Cardiac muscle cell (in vitro differentiated cells and primary cell): ENCODE results near the gene SMPX. TPM values are rescaled to one million over a fixed set of nuclear protein-coding genes. Genes with fewer than 3 reads are reported as not detected.

Source experiments
- DNase-seq, 2 donors: peaks; one replicate each; pipeline versions ENCODE4 v3.0.0 to v3.0.0-alpha.2; 2010 to 2017; ENCODE audit warnings: low read depth in 1 of 2, low spot score in 1 of 2
- H3K27ac ChIP-seq: fragments of 200-600 bp; sonication (generic); 2 replicates; pipeline ENCODE4 v1.5.1; 2016
- H3K27me3 ChIP-seq: fragments of 200-600 bp; sonication (generic); 2 replicates; pipeline ENCODE4 v1.6.0; 2016; ENCODE audit warnings: control low read depth
- H3K36me3 ChIP-seq: fragments of 200-600 bp; sonication (generic); 2 replicates; pipeline ENCODE4 v1.5.1; 2016; ENCODE audit warnings: control low read depth
- H3K4me1 ChIP-seq: fragments of 200-600 bp; sonication (generic); 2 replicates; pipeline ENCODE4 v1.8.1; 2017; ENCODE audit warnings: low read depth, mild to moderate bottlenecking, mixed run types
- H3K4me3 ChIP-seq: fragments of 200-600 bp; sonication (generic); 2 replicates; pipeline ENCODE4 v1.5.1; 2016; ENCODE audit warnings: mild to moderate bottlenecking
- H3K9me3 ChIP-seq: fragments of 200-600 bp; sonication (generic); 2 replicates; pipeline ENCODE4 v1.5.1; 2017; ENCODE audit warnings: low read depth, mild to moderate bottlenecking, control low read depth
- polyA plus RNA-seq: library from polyadenylated mRNA; unstranded; fragments of >200 nt; fragmentation: Nextera tagmentation; extraction: Ambion mirVana; gene quantifications from 2 replicates; pipeline ENCODE4 v1.2.1, GENCODE V29; 2016
- total RNA-seq: library from RNA; depleted of rRNA; stranded (reverse); fragments of >200 nt; gene quantifications from 2 replicates; pipeline ENCODE4 v1.2.3, GENCODE V29; 2016
- TF ChIP-seq, protein P1 (sequence below): IDR thresholded peaks from 2 replicates; pipeline ENCODE4 v1.5.1; 2012; ENCODE audit warnings: low read depth, mild to moderate bottlenecking, low read length

Gene SMPX
- total and polyA plus RNA-seq, 2 experiments from 2014 or later = 402 to 1,072 TPM

DNA sequence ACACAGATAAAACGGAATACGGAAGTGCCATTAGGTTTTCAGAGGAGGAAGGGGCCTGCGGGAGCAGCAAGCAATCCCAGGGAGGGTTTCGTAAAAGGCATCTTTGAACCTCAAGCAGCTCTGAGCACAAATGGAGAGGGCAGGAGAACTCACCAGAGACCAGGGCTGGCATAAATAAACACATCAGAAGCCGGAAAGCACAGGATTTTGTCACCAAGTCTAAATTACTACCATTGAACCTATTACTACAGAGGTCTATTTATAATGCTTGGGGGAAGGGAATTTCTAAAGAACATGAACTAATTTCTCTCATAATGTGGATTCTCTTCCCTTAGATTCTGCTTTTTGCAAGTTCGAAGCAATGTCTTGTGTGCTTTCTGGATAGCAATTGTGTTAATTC, 41.9 kb upstream of the SMPX start:
- no peak overlapping the region for H3K27ac ChIP-seq
- TF ChIP-seq, protein P1, sequence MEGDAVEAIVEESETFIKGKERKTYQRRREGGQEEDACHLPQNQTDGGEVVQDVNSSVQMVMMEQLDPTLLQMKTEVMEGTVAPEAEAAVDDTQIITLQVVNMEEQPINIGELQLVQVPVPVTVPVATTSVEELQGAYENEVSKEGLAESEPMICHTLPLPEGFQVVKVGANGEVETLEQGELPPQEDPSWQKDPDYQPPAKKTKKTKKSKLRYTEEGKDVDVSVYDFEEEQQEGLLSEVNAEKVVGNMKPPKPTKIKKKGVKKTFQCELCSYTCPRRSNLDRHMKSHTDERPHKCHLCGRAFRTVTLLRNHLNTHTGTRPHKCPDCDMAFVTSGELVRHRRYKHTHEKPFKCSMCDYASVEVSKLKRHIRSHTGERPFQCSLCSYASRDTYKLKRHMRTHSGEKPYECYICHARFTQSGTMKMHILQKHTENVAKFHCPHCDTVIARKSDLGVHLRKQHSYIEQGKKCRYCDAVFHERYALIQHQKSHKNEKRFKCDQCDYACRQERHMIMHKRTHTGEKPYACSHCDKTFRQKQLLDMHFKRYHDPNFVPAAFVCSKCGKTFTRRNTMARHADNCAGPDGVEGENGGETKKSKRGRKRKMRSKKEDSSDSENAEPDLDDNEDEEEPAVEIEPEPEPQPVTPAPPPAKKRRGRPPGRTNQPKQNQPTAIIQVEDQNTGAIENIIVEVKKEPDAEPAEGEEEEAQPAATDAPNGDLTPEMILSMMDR = no peak
- no peaks in the 10 kb centered on the region for H3K9me3 ChIP-seq
- H3K4me1 ChIP-seq = peaks cover 20% of the 10 kb centered on the region
- no peaks in the 10 kb centered on the region for H3K27me3 ChIP-seq
- H3K36me3 ChIP-seq = no peaks in the 10 kb centered on the region
- H3K4me3 ChIP-seq = no peak overlapping the region
- no peak for DNase-seq

DNA sequence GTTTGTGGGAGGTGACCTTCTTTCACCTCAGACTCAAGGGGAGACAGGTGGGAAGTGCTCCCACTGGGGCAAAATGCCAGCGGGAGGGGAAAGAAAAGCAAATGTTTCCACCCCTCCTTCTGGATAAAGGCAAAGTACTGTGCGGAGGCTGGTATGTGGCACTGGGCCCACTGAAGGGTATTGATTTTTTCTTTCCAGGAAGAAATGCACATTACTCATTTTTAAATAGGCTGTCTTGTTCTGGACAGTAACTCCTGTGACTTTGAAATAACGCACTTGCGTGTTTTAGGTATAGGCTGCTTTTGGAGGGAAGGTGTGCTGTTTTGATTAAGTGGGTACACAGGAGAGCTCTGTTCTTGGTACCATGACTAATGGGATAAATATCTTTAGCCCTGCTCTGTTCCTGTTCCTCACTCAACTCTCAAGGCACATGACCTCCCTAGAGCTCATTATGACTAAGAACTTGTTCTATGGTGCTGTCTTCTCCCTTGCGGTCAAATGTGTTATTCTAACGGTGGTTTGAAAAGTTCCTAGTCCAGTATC, 40.8 kb upstream of the SMPX start:
- Histone ChIP-seq H3K27ac (no peak overlapping the region), H3K9me3 (no peaks in the 10 kb centered on the region), H3K4me3 (no peak overlapping the region), H3K4me1 (peaks cover 20% of the 10 kb centered on the region), H3K27me3 (no peaks in the 10 kb centered on the region), H3K36me3 (no peaks in the 10 kb centered on the region)
- peak in 1 of 2 donors; percentile 9 for DNase-seq
- TF ChIP-seq, protein P1 = no peak

DNA sequence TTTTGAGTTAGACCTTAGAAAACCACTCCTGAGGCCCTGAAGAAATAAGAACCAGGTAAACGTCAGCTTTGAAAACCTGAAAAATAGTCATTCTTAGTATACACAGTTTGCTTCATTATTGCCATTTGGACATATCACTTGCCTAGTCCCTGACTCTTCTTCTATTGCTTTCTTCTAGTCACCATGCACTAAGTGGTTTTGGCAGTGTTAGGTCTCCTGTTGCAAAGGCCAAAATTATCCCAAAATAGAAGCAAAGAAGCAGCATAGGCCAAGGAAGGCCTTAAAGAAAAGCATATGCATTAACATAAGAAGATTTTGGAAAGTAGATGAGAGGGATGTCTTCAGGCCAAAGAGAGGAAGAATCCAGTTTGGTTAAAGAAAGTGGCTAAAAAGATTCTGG, 24.1 kb upstream of the SMPX start:
- peaks cover 20% of the 10 kb centered on the region for H3K4me1 ChIP-seq
- no peaks in the 10 kb centered on the region for H3K9me3 ChIP-seq
- no peak for DNase-seq
- TF ChIP-seq, protein P1 = no peak
- no peaks in the 10 kb centered on the region for H3K27me3 ChIP-seq
- H3K4me3 ChIP-seq = no peak overlapping the region
- H3K27ac ChIP-seq = no peak overlapping the region
- H3K36me3 ChIP-seq = no peaks in the 10 kb centered on the region

DNA sequence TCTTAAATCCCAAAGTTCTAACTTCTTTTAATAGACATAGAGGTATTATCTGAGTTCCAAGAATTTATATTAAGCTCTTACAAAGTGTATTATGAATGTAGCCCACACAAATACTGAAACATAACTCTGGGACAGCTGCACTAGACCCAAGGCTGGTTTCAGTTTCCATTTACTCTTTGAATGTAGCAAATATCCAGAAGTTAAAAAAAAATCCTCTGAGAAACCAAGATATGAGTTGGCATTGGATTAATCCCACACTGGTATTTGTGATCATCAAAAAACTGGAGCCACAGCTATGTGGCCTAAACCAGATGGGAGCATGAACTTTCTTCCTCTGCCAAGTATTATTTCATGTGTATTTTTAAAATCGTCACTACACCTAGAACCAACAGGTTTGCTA, 23.6 kb upstream of the SMPX start:
- TF ChIP-seq, protein P1 = no peak
- H3K4me3 ChIP-seq = no peak overlapping the region
- H3K36me3 ChIP-seq = no peaks in the 10 kb centered on the region
- H3K9me3 ChIP-seq = no peaks in the 10 kb centered on the region
- no peak overlapping the region for H3K27ac ChIP-seq
- no peak for DNase-seq
- H3K4me1 ChIP-seq = peaks cover 20% of the 10 kb centered on the region
- no peaks in the 10 kb centered on the region for H3K27me3 ChIP-seq

DNA sequence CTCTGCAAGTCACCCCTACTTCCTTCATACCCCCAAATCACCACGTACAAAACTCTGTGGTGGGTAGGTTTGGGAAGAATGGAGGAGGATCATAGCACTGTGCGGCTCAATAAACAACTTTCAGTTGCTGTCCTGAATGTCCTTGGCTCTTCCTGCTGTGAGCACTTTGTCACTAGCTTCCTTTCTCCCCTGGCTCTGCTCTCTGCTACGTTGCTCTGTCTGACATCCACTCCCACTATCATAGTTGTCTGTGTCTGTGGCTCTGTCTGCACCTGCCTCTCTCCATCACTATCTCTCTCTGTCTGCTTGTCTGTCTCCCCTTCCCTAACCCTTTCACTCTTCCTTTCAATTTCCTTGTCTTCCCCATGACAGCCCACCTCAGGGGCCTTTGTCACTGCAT, 21.2 kb upstream of the SMPX start:
- no peaks in the 10 kb centered on the region for H3K36me3 ChIP-seq
- no peak overlapping the region for H3K4me3 ChIP-seq
- peak overlapping the region; percentile 81 for H3K27ac ChIP-seq
- no peak for DNase-seq
- no peaks in the 10 kb centered on the region for H3K27me3 ChIP-seq
- H3K9me3 ChIP-seq = no peaks in the 10 kb centered on the region
- TF ChIP-seq, protein P1 = no peak
- peaks cover 20% of the 10 kb centered on the region for H3K4me1 ChIP-seq
